CD14-positive monocyte (primary cell): Measurements from ENCODE around the gene SLC38A9. TPM values are rescaled to one million over a fixed set of nuclear protein-coding genes. Genes with fewer than 3 reads are reported as not detected.

Source experiments
- DNase-seq, 3 donors: peaks; one replicate each; pipeline ENCODE4 v3.0.0-alpha.2; 2011 to 2022
- H2AFZ ChIP-seq: 2 replicates; pipeline ENCODE4 v1.6.0; 2012; ENCODE audit warnings: mild to moderate bottlenecking, low read depth, low read length, inconsistent platforms; ENCODE audit not compliant: insufficient read depth, poor library complexity, severe bottlenecking
- H3K27ac ChIP-seq, 2 donors: 1 replicate in 1 of 2; 2 replicates in 1 of 2; pipeline ENCODE4 v1.5.1; 2012 to 2013; ENCODE audit warnings: low read length in 2 of 2, control low read depth in 1 of 2, inconsistent platforms in 1 of 2, low read depth in 1 of 2, mild to moderate bottlenecking in 1 of 2
- H3K27me3 ChIP-seq, 2 donors: one replicate each; pipeline versions ENCODE4 v1.6.0 to v1.6.1; 2011 to 2013; ENCODE audit warnings: low read length in 2 of 2; ENCODE audit not compliant: control insufficient read depth in 2 of 2, insufficient read depth in 2 of 2
- H3K36me3 ChIP-seq, 2 donors: replicated peaks in 1 of 2; 1 replicate in 1 of 2; 2 replicates in 1 of 2; pipeline versions ENCODE4 v1.5.1 to v1.6.1; 2012 to 2013; ENCODE audit warnings: low read length in 2 of 2, control low read depth in 1 of 2, inconsistent platforms in 1 of 2, mild to moderate bottlenecking in 1 of 2; ENCODE audit not compliant: insufficient read depth in 2 of 2, control insufficient read depth in 1 of 2
- H3K4me1 ChIP-seq, 2 donors: 1 replicate in 1 of 2; 2 replicates in 1 of 2; pipeline versions ENCODE4 v1.5.1 to v1.6.1; 2012 to 2013; ENCODE audit warnings: low read length in 2 of 2, control low read depth in 1 of 2, inconsistent platforms in 1 of 2, mild to moderate bottlenecking in 1 of 2, moderate library complexity in 1 of 2; ENCODE audit not compliant: insufficient read depth in 2 of 2, control insufficient read depth in 1 of 2
- H3K4me2 ChIP-seq: replicated peaks from 2 replicates; pipeline ENCODE3; 2012; ENCODE audit warnings: low read length, moderate library complexity, mild to moderate bottlenecking; ENCODE audit not compliant: poor library complexity, severe bottlenecking; ENCODE audit errors: extremely low read depth
- H3K4me3 ChIP-seq, 3 experiments: fragments of 200-600 bp in 1 of 3; sonication (generic) in 1 of 3; replicated peaks in 1 of 3; 1 replicate in 2 of 3; 2 replicates in 1 of 3; pipeline ENCODE4 v1.5.1; 2011 to 2013; ENCODE audit warnings: low read length in 3 of 3, mild to moderate bottlenecking in 3 of 3, control low read depth in 2 of 3, low read depth in 2 of 3, inconsistent platforms in 1 of 3, moderate library complexity in 1 of 3
- H3K79me2 ChIP-seq: 2 replicates; pipeline ENCODE4 v1.6.0; 2012; ENCODE audit warnings: mild to moderate bottlenecking, control low read depth, inconsistent platforms, low read length, moderate library complexity; ENCODE audit not compliant: insufficient read depth
- H3K9ac ChIP-seq: 2 replicates; pipeline ENCODE4 v1.6.0; 2017; ENCODE audit warnings: low read length, mild to moderate bottlenecking; ENCODE audit not compliant: insufficient read depth, poor library complexity, severe bottlenecking
- H3K9me3 ChIP-seq, 2 donors: replicated peaks in 1 of 2; 1 replicate in 1 of 2; 2 replicates in 1 of 2; pipeline versions ENCODE4 v1.5.1 to v1.6.1; 2012 to 2013; ENCODE audit warnings: low read length in 2 of 2, control low read depth in 1 of 2; ENCODE audit not compliant: control insufficient read depth in 1 of 2, insufficient read depth in 1 of 2
- H4K20me1 ChIP-seq: 2 replicates; pipeline ENCODE4 v1.6.0; 2012; ENCODE audit warnings: mild to moderate bottlenecking, low read length, control low read depth, moderate library complexity; ENCODE audit not compliant: insufficient read depth
- H3K27ac Mint-ChIP-seq, 7 donors: one replicate each; pipeline ENCODE4 v1.8.0; 2020; ENCODE audit warnings: mild to moderate bottlenecking in 7 of 7, mixed read lengths in 7 of 7, moderate library complexity in 6 of 7, inconsistent platforms in 2 of 7
- H3K27me3 Mint-ChIP-seq, 3 donors: one replicate each; pipeline ENCODE4 v1.8.0; 2021 to 2022; ENCODE audit warnings: low read depth in 3 of 3, mild to moderate bottlenecking in 3 of 3, mixed read lengths in 3 of 3, moderate library complexity in 3 of 3, inconsistent platforms in 1 of 3
- H3K36me3 Mint-ChIP-seq, 2 donors: one replicate each; pipeline ENCODE4 v1.8.0; 2020; ENCODE audit warnings: mixed read lengths in 2 of 2, inconsistent platforms in 1 of 2, mild to moderate bottlenecking in 1 of 2
- H3K4me1 Mint-ChIP-seq: one replicate; pipeline ENCODE4 v1.8.0; 2020; ENCODE audit warnings: mild to moderate bottlenecking, mixed read lengths
- H3K4me3 Mint-ChIP-seq, 2 donors: one replicate each; pipeline ENCODE4 v1.8.0; 2020; ENCODE audit warnings: mild to moderate bottlenecking in 2 of 2, mixed read lengths in 2 of 2, moderate library complexity in 1 of 2
- H3K9me3 Mint-ChIP-seq, 7 donors: one replicate each; pipeline ENCODE4 v1.8.0; 2020 to 2022; ENCODE audit warnings: mixed read lengths in 7 of 7, mild to moderate bottlenecking in 6 of 7, moderate library complexity in 6 of 7, inconsistent platforms in 2 of 7
- WGBS: methylation state at CpG from one replicate; pipeline ENCODE4 v1.1.5; 2013; ENCODE audit warnings: missing lambda C conversion rate; ENCODE audit not compliant: insufficient coverage; 5-methylcytosine and 5-hydroxymethylcytosine counted together
- intact Hi-C, 2 donors: fragments of 100-400 bp; cut with micrococcal nuclease; formaldehyde crosslinking; loops; one replicate each; pipeline versions ENCODE4 v1.15.0 to v1.15.1; 2023
- polyA plus RNA-seq, 3 donors: library from polyadenylated mRNA; depleted of rRNA in 1 of 3; unstranded in 2 of 3; stranded (reverse) in 1 of 3; fragments of 300-500 nt in 2 of 3; fragments of >200 nt in 1 of 3; fragmentation: Illumina TruSeq in 2 of 3; gene quantifications; 1 replicate in 2 of 3; 2 replicates in 1 of 3; pipeline ENCODE4 v1.2.3, GENCODE V29; 2012 to 2021
- TF ChIP-seq, protein P1 (sequence below): fragments of 200-600 bp; IDR thresholded peaks from one replicate; pipeline ENCODE4 v1.8.0; 2022; ENCODE audit warnings: antibody characterized with exemption, mild to moderate bottlenecking

SLC38A9 gene
- polyA plus RNA-seq, 3 donors, result 10.7 to 15.2 (median 14.1) TPM

DNA sequence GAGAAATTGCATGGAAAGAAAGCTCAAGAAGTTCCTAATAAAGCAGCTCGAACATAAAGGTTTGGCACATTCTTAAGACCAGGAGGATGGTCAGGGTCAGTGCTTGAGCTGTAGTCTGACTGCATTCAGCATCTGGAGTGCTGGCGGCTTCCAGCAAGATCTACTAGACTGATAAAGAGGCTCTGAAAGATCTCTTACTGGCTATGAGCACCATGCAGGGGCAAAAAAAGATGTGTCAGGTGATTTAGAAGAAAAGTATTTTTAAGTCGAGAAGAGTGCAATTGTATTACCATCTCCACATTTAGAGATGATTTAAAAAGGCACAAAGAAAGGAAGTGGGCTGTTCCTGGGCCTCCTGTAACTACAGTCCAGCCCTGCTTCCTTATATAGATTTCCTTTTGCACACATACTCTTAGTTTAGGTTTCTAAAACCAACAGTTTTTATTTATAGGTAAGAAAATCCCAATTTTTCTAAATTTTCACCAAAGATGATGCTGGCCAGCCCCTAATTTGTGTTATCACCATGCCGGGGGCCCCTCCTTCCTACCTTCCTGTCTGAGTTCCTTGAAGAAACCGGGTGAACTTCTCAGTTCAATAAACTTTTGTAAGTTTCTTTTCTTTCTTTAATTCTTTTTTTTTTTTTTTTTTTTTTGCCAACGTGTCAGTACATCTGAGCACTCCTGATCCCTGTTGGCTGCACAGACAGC lies 111.5 kb downstream of the SLC38A9 start:
- peaks cover 14 to 15% of the 10 kb centered on the region in 2 donors for H3K4me1 ChIP-seq
- Mint-ChIP-seq H3K9me3 (no peaks in the 10 kb centered on the region), H3K27me3 (peaks cover 0 to 4% (median 2%) of the 10 kb centered on the region in 3 donors), H3K4me1 (peaks cover 18% of the 10 kb centered on the region), H3K36me3 (no peaks in the 10 kb centered on the region), H3K4me3 (peak overlapping the region; percentile 61 to 84), H3K27ac (peak overlapping the region in 4 of 7 donors; percentile 36 to 60 (median 50))
- WGBS, result 17% methylated on average over 3 of the region's 6 CpGs
- H3K9me3 ChIP-seq, result no peaks in the 10 kb centered on the region
- intact Hi-C loops, result no loop called here
- no peaks in the 10 kb centered on the region for H4K20me1 ChIP-seq
- no peaks in the 10 kb centered on the region for H3K36me3 ChIP-seq
- peak overlapping the region; percentile 5 for H3K9ac ChIP-seq
- peak overlapping the region; percentile 55 for H3K4me2 ChIP-seq
- H3K27me3 ChIP-seq, result no peaks in the 10 kb centered on the region
- peak overlapping the region; percentile 52 for H2AFZ ChIP-seq
- TF ChIP-seq, protein P1, sequence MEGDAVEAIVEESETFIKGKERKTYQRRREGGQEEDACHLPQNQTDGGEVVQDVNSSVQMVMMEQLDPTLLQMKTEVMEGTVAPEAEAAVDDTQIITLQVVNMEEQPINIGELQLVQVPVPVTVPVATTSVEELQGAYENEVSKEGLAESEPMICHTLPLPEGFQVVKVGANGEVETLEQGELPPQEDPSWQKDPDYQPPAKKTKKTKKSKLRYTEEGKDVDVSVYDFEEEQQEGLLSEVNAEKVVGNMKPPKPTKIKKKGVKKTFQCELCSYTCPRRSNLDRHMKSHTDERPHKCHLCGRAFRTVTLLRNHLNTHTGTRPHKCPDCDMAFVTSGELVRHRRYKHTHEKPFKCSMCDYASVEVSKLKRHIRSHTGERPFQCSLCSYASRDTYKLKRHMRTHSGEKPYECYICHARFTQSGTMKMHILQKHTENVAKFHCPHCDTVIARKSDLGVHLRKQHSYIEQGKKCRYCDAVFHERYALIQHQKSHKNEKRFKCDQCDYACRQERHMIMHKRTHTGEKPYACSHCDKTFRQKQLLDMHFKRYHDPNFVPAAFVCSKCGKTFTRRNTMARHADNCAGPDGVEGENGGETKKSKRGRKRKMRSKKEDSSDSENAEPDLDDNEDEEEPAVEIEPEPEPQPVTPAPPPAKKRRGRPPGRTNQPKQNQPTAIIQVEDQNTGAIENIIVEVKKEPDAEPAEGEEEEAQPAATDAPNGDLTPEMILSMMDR, result no peak
- no peaks in the 10 kb centered on the region for H3K79me2 ChIP-seq
- peak in 1 of 3 donors; percentile 15 for DNase-seq
- peak overlapping the region in 2 of 3 experiments; percentile 40 for H3K4me3 ChIP-seq
- H3K27ac ChIP-seq, result no peak overlapping the region

DNA sequence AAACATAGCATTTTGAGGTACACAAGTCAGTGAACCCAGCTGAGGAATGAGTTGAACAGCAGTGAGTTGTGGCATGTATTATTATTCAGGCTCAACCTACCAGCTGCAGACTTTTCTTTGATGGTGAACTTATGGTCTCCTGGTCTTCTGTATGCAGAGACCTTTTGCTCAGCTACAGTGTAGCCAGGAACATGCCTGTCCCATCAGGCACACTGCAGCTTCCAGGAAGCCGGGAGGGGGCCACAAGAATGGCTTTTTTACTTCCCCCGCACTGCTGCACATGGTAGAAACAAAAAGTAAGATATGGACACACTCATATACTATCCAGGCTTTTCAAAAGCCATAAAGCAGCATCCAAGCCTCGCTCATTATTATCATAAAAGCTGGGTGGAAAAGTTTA lies 112.0 kb downstream of the SLC38A9 start:
- WGBS, result 57% methylated on average over 1 of the region's 3 CpGs
- intact Hi-C loops, result no loop called here
- H3K36me3 Mint-ChIP-seq, result no peaks in the 10 kb centered on the region
- H3K27ac Mint-ChIP-seq, result no peak overlapping the region
- Histone ChIP-seq H3K79me2 (no peaks in the 10 kb centered on the region), H3K4me2 (no peak overlapping the region), H3K4me3 (no peak overlapping the region), H3K4me1 (peaks cover 14 to 15% of the 10 kb centered on the region in 2 donors), H3K9me3 (no peaks in the 10 kb centered on the region), H3K27ac (no peak overlapping the region), H3K27me3 (no peaks in the 10 kb centered on the region), H3K36me3 (no peaks in the 10 kb centered on the region), H4K20me1 (no peaks in the 10 kb centered on the region), H2AFZ (peak overlapping the region; percentile 52), H3K9ac (no peak overlapping the region)
- H3K27me3 Mint-ChIP-seq, result peaks cover 0 to 4% (median 2%) of the 10 kb centered on the region in 3 donors
- H3K4me1 Mint-ChIP-seq, result peaks cover 18% of the 10 kb centered on the region
- no peak for DNase-seq
- peak overlapping the region in 1 of 2 donors; percentile 84 for H3K4me3 Mint-ChIP-seq
- TF ChIP-seq, protein P1, result no peak
- H3K9me3 Mint-ChIP-seq, result no peaks in the 10 kb centered on the region
